Hepatocyte (in vitro differentiated cells): ENCODE measurements around the gene GNG13. TPM values are rescaled to one million over a fixed set of nuclear protein-coding genes. Genes with fewer than 3 reads are reported as not detected.

Experiments used
- DNase-seq: peaks from one replicate; pipeline ENCODE4 v3.0.0-alpha.2; 2016; ENCODE audit warnings: low spot score
- H2AFZ ChIP-seq: fragments of 200-600 bp; sonication (generic); 2 replicates; pipeline ENCODE4 v1.6.0; 2016; ENCODE audit warnings: antibody characterized with exemption, mild to moderate bottlenecking
- H3K27ac ChIP-seq: fragments of 200-600 bp; sonication (generic); 2 replicates; pipeline ENCODE4 v1.5.1; 2016; ENCODE audit warnings: mild to moderate bottlenecking
- H3K27me3 ChIP-seq: fragments of 200-600 bp; sonication (generic); 2 replicates; pipeline ENCODE4 v1.6.1; 2016
- H3K36me3 ChIP-seq: fragments of 200-600 bp; sonication (generic); replicated peaks from 2 replicates; pipeline ENCODE4 v1.5.1; 2016; ENCODE audit warnings: low read depth; ENCODE audit not compliant: insufficient read depth
- H3K4me1 ChIP-seq: fragments of 200-600 bp; sonication (generic); 2 replicates; pipeline ENCODE4 v1.5.1; 2016; ENCODE audit warnings: mild to moderate bottlenecking, moderate library complexity; ENCODE audit not compliant: insufficient read depth
- H3K4me2 ChIP-seq: fragments of 200-600 bp; sonication (generic); 2 replicates; pipeline ENCODE4 v1.6.0; 2016
- H3K4me3 ChIP-seq: fragments of 200-600 bp; sonication (generic); 2 replicates; pipeline ENCODE4 v1.5.1; 2016; ENCODE audit warnings: mild to moderate bottlenecking
- H3K79me2 ChIP-seq: fragments of 200-600 bp; sonication (generic); 2 replicates; pipeline ENCODE4 v1.6.0; 2017; ENCODE audit warnings: mild to moderate bottlenecking
- H3K9me2 ChIP-seq: fragments of 200-600 bp; sonication (generic); replicated peaks from 2 replicates; pipeline ENCODE4 v1.6.0; 2017; ENCODE audit warnings: mild to moderate bottlenecking; ENCODE audit not compliant: insufficient read depth
- H3K9me3 ChIP-seq: fragments of 200-600 bp; sonication (generic); 2 replicates; pipeline ENCODE4 v1.5.1; 2016; ENCODE audit warnings: low read depth, mild to moderate bottlenecking
- H4K20me1 ChIP-seq: fragments of 200-600 bp; sonication (generic); 2 replicates; pipeline ENCODE4 v1.6.0; 2016; ENCODE audit warnings: mild to moderate bottlenecking; ENCODE audit not compliant: insufficient read depth, poor library complexity, severe bottlenecking
- EZH2 ChIP-seq: fragments of 200-600 bp; sonication (generic); IDR thresholded peaks from 2 replicates; pipeline ENCODE4 v1.6.1; 2016; ENCODE audit warnings: antibody characterized with exemption, mild to moderate bottlenecking, borderline replicate concordance
- EZH2phosphoT487 ChIP-seq: fragments of 200-600 bp; sonication (generic); IDR thresholded peaks from one replicate; pipeline ENCODE4 v1.6.1; 2018; ENCODE audit warnings: antibody characterized with exemption, mild to moderate bottlenecking, low read depth, moderate library complexity; ENCODE audit not compliant: unreplicated experiment, severe bottlenecking
- WGBS: methylation state at CpG from one replicate; pipeline ENCODE4 v1.1.6; 2016; ENCODE audit warnings: low lambda C conversion rate; ENCODE audit errors: missing lambda C conversion rate; 5-methylcytosine and 5-hydroxymethylcytosine counted together
- polyA plus RNA-seq: library from polyadenylated mRNA; unstranded; fragments of >200 nt; fragmentation: Nextera tagmentation; extraction: Ambion mirVana; gene quantifications from 2 replicates; pipeline ENCODE4 v1.2.1, GENCODE V29; 2016
- total RNA-seq: library from RNA; depleted of rRNA; stranded (reverse); fragments of >200 nt; gene quantifications from 2 replicates; pipeline ENCODE4 v1.2.3, GENCODE V29; 2014
- TF ChIP-seq, protein P1 (sequence below): fragments of 200-600 bp; sonication (generic); IDR thresholded peaks from 2 replicates; pipeline ENCODE4 v1.5.1; 2016; ENCODE audit warnings: antibody characterized with exemption, mild to moderate bottlenecking; ENCODE audit not compliant: poor library complexity

GNG13 gene
- total and polyA plus RNA-seq, 2 experiments from 2014 or later = not detected

DNA sequence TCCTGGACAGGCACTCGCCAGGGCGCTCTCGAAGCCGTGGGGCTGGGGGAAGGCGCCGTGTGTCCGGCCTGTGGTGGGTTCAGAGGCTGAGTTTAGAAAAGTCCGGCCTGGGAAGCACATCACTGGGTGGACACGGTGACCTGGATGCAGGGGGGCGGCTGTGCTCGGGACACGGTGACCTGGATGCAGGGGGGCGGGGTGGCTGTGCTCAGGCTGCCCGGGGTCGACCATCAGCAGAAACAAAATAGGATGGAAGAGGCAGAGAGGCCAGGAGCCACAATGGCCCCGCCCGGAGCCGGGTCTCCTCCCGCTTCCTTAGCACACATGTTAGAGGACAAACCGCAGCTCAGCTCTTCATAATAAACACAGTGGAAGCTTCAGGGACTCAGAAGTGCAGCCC is 43.2 kb upstream of the GNG13 start:
- Histone ChIP-seq H3K9me3 (no peaks in the 10 kb centered on the region), H3K4me1 (no peaks in the 10 kb centered on the region), H3K27ac (no peak overlapping the region), H3K4me2 (no peak overlapping the region), H3K36me3 (no peaks in the 10 kb centered on the region), H3K4me3 (no peak overlapping the region), H2AFZ (no peak overlapping the region), H3K79me2 (no peaks in the 10 kb centered on the region), H3K9me2 (no peaks in the 10 kb centered on the region), H4K20me1 (no peaks in the 10 kb centered on the region), H3K27me3 (no peaks in the 10 kb centered on the region)
- 95% methylated on average over 15 of the region's 20 CpGs for WGBS
- TF ChIP-seq EZH2phosphoT487 (no peak), EZH2 (no peak)
- TF ChIP-seq, protein P1, sequence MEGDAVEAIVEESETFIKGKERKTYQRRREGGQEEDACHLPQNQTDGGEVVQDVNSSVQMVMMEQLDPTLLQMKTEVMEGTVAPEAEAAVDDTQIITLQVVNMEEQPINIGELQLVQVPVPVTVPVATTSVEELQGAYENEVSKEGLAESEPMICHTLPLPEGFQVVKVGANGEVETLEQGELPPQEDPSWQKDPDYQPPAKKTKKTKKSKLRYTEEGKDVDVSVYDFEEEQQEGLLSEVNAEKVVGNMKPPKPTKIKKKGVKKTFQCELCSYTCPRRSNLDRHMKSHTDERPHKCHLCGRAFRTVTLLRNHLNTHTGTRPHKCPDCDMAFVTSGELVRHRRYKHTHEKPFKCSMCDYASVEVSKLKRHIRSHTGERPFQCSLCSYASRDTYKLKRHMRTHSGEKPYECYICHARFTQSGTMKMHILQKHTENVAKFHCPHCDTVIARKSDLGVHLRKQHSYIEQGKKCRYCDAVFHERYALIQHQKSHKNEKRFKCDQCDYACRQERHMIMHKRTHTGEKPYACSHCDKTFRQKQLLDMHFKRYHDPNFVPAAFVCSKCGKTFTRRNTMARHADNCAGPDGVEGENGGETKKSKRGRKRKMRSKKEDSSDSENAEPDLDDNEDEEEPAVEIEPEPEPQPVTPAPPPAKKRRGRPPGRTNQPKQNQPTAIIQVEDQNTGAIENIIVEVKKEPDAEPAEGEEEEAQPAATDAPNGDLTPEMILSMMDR = no peak
- DNase-seq = no peak

DNA sequence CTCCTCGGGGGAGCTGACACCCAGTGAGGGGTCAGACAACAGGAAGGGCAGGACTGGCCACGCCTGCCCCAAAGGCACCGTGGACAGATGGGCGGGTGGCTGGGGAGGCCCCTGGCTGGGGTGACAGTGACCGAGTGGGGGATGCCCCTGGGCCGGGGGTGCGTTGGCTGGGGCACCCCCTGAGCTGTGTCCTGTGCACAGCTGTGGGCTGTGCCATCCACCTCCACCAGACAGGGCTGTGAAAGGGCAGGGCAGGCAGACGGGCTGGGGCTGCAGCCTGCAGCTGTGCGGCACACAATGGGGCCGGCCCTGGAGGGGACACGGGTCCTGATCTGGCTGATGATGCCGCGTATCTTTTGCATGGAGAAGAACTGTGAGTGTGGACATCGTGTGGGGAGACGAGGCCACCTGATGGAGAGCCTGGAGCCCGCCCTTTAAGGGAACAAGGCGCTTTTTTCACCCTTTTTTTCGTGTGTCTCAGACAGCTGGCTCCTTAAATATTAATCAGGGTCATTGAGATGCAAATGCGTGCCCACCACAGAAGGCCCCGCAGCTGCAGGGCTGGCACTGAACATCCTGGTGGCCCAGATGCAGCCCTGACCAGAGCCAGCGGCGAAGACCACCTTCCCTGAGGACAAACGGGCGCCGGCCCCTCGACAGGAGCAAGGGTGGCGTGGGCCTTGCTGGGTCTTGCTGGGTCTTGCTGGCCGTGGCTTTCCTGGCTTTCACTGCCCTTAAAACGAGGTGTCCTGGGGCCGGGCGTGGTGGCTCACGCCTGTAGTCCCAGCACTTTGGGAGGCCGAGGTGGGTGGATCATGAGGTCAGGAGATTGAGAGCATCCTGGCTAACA is 42.4 kb upstream of the GNG13 start:
- no peak overlapping the region for H3K4me3 ChIP-seq
- no peak overlapping the region for H3K4me2 ChIP-seq
- H2AFZ ChIP-seq = no peak overlapping the region
- H3K79me2 ChIP-seq = no peaks in the 10 kb centered on the region
- H3K4me1 ChIP-seq = no peaks in the 10 kb centered on the region
- H3K27ac ChIP-seq = no peak overlapping the region
- no peaks in the 10 kb centered on the region for H3K9me2 ChIP-seq
- no peaks in the 10 kb centered on the region for H3K27me3 ChIP-seq
- no peak for DNase-seq
- no peaks in the 10 kb centered on the region for H4K20me1 ChIP-seq
- no peaks in the 10 kb centered on the region for H3K9me3 ChIP-seq
- 90% methylated on average over 30 of the region's 33 CpGs for WGBS
- no peak for TF ChIP-seq EZH2
- TF ChIP-seq, protein P1 = no peak
- no peak for TF ChIP-seq EZH2phosphoT487
- no peaks in the 10 kb centered on the region for H3K36me3 ChIP-seq

DNA sequence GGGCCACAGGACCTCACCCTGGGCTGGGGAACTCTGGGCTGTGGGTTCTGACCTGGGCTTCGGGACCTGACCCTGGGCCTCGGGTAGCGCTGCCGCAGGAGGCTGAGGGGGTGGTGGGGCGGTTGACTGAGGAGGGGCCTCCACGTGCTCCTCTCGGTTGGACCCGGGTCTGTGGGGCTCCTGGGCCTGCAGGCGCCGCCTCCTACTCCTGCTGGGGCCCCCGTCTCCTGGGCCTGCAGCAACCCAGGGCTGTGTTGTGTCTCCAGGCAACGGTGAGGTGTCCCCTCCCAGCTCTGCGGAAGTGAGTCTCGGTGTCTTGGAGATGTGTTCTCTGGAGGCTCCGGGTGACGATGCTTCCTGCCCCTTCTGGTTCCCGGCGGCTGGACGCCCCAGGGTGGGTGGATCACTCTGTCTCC is 41.5 kb upstream of the GNG13 start:
- Histone ChIP-seq H2AFZ (no peak overlapping the region), H3K36me3 (no peaks in the 10 kb centered on the region), H3K79me2 (no peaks in the 10 kb centered on the region), H3K27ac (no peak overlapping the region), H3K9me3 (no peaks in the 10 kb centered on the region), H3K4me1 (no peaks in the 10 kb centered on the region), H4K20me1 (no peaks in the 10 kb centered on the region), H3K4me3 (no peak overlapping the region), H3K27me3 (no peaks in the 10 kb centered on the region), H3K9me2 (no peaks in the 10 kb centered on the region), H3K4me2 (no peak overlapping the region)
- WGBS = 85% methylated on average over 17 of the region's 19 CpGs
- DNase-seq = no peak
- no peak for TF ChIP-seq EZH2phosphoT487
- TF ChIP-seq, protein P1 = no peak
- TF ChIP-seq EZH2 = no peak
